Omental fat pad (tissue), 4 donors: ENCODE data around the gene DHRS11. TPM values are rescaled to one million over a fixed set of nuclear protein-coding genes. Genes with fewer than 3 reads are reported as not detected.

Experiments
- ATAC-seq: fragments of 150-250 bp; one replicate; pipeline ENCODE4 v1.9.1; 2016; ENCODE audit warnings: mild to moderate bottlenecking, moderate library complexity; ENCODE audit not compliant: low FRiP score
- DNase-seq: peaks from one replicate; pipeline ENCODE4 v3.0.0-alpha.2; 2019; ENCODE audit warnings: low spot score
- total RNA-seq, 4 donors: library from RNA; depleted of rRNA; stranded (reverse); fragments of >200 nt; gene quantifications; one replicate each; pipeline ENCODE4 v1.1.0, GENCODE V29; 2016
- TF ChIP-seq, protein P1 (sequence below), 3 donors: fragments of 450-650 bp; IDR thresholded peaks; one replicate each; pipeline ENCODE4 v1.5.1; 2016 to 2017; ENCODE audit warnings: antibody characterized with exemption in 3 of 3, mild to moderate bottlenecking in 3 of 3, moderate library complexity in 2 of 3

The DHRS11 gene
- total RNA-seq, 4 donors from 2014 or later, result 5.6 to 19.8 (median 11.1) TPM

DNA sequence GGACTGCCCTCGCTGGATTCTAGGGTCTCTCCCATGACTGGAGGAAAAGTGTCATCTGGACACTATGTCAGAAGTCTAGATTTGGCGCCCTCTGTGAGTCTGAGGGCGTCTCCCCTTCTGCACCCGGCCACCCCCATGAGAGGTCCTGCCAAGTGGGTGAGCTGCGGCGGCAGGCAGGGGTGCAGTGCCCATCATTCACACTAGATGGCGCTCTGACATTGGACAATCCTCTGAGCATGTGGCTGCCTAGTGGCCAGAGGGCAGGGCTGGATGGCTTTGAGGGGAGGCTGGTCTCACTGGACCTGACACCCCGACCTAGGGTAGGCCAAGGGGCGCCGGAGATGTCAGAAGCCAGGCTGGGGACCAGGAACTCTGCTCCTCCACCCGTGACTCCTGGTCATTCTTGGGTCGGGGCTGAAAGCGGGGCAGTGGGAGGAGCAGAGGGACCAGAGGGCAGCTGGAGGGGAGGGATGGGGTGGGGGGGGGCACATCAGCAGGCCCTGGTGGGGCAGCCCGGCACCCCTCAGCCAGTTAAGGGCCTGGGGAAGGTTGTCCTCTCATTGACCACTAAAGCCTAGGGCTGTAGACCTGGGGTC, 37.7 kb downstream of the DHRS11 start:
- ATAC-seq (peak; percentile 74), DNase-seq (peak; percentile 78)
- TF ChIP-seq, protein P1, sequence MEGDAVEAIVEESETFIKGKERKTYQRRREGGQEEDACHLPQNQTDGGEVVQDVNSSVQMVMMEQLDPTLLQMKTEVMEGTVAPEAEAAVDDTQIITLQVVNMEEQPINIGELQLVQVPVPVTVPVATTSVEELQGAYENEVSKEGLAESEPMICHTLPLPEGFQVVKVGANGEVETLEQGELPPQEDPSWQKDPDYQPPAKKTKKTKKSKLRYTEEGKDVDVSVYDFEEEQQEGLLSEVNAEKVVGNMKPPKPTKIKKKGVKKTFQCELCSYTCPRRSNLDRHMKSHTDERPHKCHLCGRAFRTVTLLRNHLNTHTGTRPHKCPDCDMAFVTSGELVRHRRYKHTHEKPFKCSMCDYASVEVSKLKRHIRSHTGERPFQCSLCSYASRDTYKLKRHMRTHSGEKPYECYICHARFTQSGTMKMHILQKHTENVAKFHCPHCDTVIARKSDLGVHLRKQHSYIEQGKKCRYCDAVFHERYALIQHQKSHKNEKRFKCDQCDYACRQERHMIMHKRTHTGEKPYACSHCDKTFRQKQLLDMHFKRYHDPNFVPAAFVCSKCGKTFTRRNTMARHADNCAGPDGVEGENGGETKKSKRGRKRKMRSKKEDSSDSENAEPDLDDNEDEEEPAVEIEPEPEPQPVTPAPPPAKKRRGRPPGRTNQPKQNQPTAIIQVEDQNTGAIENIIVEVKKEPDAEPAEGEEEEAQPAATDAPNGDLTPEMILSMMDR (IDR thresholded peaks at IDR 0.05), result peak in 2 of 3 donors; percentile 48 to 87

DNA sequence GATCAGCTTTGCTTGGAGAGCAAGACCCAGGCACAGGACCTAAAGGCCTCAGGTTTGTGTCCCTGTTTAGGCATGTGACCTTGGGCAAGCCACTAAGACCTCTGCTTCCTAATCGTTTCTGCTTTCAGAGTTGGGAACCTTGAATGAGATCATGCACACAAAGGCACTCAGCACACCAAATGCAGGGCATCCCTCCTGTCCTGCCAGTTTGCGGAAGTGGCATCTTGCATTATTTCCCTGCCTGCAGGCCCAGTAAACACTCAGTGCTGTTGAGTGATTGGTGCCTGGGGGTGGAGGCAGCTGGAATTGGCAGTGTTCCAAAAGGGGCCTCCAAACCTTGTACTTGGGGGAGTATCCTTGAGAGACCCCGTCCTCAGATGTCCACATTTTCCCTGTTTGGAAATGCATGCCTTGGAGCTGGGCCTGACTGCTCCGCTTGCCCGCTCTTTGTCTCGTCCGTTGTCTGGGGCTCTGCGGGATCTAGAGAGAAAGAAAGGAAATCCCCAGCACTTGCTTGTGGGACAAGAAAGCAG, 38.4 kb downstream of the DHRS11 start:
- ATAC-seq (no peak), DNase-seq (no peak)
- TF ChIP-seq, protein P1 (IDR thresholded peaks at IDR 0.05), result no peak

DNA sequence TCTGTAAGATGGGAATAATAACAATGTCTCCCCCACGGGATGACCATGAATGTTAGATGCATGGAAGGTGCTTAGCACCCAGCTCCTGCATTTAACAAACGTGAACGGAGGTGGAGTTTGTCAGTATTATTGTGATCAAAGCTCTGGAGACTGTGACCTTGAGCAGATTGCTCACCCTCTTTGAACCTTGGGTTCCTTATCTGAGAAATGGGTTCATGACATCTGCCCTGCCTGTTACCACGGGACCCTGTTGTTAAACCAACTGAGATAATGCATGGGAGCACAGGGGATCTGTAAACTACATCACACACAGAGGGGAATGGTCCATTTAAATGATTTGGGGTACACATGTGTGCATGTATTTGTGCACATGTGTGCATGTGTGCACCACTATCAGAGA, 39.3 kb downstream of the DHRS11 start:
- TF ChIP-seq, protein P1 (IDR thresholded peaks at IDR 0.05), result no peak
- ATAC-seq, result no peak
- no peak for DNase-seq

DNA sequence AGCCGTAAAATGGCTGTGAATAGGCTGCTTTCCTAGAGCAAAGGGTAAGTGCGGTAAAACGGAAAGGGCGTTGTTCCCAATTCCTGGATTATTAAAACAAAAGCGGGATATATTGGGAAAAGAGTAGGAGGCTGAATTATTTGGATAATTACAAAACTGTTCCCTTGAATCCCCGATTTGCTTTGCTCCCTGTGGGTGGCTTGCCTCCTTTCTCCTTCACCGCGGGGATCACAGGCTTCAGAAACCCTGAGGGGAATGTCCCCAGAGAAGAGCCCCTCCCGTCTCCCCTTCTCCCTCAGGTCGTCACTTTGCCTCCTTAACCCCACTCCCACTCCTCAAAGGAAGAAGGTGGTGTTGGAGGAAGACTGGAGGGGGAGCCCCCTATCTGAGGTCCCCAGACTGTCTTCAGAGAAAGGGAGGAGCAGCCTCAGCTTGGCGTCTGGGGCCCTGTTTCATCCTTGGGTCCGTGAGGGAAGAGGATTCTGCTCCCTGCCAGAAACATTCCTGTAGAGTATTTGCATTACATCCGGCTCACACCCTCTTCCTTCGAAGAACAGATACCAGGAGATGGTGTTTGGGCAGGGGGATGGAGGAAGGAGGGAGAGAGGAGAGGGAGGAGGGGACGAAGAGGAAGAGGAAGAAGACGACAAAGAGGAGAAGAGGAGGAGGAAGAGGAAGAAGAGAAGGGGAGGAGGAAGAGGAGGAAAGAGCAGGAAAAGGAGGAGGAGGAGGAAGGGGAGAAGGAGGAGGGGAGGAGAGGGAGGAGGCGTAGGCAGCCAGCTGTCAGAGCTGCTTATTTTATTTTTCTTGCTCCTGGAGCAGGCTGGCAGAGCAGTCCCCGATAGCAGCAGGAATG, 41.5 kb downstream of the DHRS11 start:
- ATAC-seq (no peak), DNase-seq (no peak)
- TF ChIP-seq, protein P1 (IDR thresholded peaks at IDR 0.05), result no peak

DNA sequence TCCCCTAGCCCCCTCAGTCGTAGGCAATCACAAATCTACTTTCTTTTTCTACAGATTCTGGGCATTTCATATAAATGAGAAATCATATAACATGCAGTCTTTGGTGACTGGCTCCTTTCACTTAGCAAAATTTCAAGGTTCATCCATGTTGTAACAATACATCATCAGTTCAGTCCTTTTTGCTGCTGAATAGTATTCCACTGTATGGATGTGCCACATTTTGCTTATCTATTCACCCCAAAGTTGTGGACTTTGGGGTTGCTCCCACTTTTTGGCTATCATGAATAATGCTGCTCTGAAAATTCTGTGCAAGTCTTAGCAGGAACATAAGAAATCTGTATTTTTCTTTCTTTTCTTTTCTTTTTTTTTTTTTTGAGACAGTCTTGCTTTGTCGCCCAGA, 48.7 kb downstream of the DHRS11 start:
- TF ChIP-seq, protein P1 (IDR thresholded peaks at IDR 0.05), result no peak
- no peak for DNase-seq
- no peak for ATAC-seq

DNA sequence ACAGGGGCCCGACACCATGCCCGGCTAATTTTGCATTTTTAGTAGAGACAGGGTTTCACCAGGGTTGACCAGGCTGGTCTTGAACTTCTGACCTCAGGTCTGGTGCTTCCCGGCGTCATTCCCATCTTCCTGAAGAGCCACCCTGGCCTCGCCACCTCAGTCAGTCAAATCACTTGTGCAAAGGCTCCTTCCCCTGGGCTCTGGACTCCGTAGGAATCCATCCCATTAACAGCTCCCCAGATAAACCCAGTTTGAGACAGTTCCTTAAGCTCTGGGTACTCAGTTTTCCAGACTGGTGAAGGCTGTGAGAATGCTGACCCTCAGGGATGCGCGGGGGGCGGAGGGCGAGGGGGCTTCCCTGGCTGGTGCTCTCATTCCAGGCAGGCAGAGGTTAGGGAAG, 49.2 kb downstream of the DHRS11 start:
- TF ChIP-seq, protein P1 (IDR thresholded peaks at IDR 0.05), result no peak
- no peak for ATAC-seq
- no peak for DNase-seq
